Measurements from ENCODE around the gene WDR48.

GRCh38 chr3:39128951-39129350, 77.1 kb downstream of the WDR48 start:
- TF ChIP-seq CTCF (IDR thresholded peaks at IDR 0.05) (no peak), POLR2AphosphoS5 (IDR thresholded peaks at IDR 0.05) (no peak), POLR2A (IDR thresholded peaks at IDR 0.05) (no peak)
